ENCODE data around the gene GNG7.

DNA sequence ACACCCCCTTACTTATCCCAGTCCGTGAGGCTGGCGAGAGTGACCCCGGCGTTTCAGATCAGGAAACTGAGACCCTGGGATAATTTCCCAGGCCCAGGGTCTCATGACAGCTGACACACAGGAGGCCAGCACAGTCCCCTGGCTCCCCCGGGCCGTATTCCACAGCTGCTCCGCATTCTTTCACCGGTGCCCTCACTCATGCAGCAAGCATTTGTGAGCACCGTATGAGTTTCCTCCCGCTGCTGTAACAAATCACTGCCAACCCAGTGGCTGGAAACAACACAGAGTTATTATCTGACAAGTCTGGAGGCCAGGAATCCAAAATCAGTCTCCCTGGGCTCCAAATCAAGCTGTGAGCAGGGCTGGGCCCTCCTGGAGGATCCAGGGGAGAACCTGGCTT is 205.3 kb downstream of the GNG7 start:
- TF ChIP-seq CTCF (IDR thresholded peaks at IDR 0.05) (no peak), PBX3 (IDR thresholded peaks at IDR 0.05) (no peak), IRF3 (IDR thresholded peaks at IDR 0.05; ENCODE audit: low read depth, low read length) (no peak), GABPA (IDR thresholded peaks at IDR 0.05; ENCODE audit: low read depth) (no peak), POLR2AphosphoS5 (IDR thresholded peaks at IDR 0.05; ENCODE audit: low read depth, low read length) (no peak), YY1 (IDR thresholded peaks at IDR 0.05; ENCODE audit: low read depth) (no peak), SIN3A (IDR thresholded peaks at IDR 0.05; ENCODE audit: borderline replicate concordance, low read depth, low read length) (no peak), EP300 (IDR thresholded peaks at IDR 0.05; ENCODE audit: borderline replicate concordance in 1 of 2, low read depth in 1 of 2, low read length in 1 of 2) (no peak)
- TF ChIP-seq, protein P1, sequence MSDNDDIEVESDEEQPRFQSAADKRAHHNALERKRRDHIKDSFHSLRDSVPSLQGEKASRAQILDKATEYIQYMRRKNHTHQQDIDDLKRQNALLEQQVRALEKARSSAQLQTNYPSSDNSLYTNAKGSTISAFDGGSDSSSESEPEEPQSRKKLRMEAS (IDR thresholded peaks at IDR 0.05; ENCODE audit: low read depth), result no peak
